NOMO-1 (cell line): ENCODE measurements around the gene HAUS8.
"Not testable (repeated sequence)": the region's sequence is repeated elsewhere in the genome, so short reads cannot be mapped to it uniquely, and the experiment has no call there.

Source experiments
- DNase-seq, 2 experiments: peaks; one replicate each; lab custom pipeline; 2025; ENCODE audit not compliant: unreplicated experiment in 2 of 2; lab: John Stamatoyannopoulos, UW

The HAUS8 gene

DNA sequence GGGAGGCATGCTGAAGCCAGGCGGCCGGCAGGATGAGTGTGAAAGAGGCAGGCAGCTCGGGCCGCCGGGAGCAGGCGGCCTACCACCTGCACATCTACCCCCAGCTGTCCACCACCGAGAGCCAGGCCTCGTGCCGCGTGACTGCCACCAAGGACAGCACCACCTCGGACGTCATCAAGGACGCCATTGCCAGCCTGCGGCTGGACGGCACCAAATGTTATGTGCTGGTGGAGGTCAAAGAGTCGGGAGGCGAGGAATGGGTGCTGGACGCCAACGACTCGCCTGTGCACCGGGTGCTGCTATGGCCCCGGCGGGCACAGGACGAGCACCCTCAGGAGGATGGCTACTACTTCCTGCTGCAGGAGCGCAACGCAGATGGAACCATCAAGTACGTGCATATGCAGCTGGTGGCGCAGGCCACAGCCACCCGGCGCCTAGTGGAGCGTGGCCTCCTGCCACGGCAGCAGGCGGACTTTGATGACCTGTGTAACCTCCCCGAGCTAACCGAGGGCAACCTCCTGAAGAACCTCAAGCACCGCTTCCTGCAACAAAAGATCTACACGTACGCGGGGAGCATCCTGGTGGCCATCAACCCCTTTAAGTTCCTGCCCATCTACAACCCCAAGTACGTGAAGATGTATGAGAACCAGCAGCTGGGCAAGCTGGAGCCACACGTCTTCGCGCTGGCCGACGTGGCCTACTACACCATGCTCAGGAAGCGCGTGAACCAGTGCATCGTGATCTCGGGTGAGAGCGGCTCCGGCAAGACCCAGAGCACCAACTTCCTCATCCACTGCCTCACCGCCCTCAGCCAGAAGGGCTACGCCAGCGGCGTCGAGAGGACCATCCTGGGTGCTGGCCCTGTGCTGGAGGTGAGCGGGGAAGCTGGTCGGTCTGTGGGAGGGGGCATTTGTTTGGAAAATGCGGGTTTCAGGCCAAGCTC lies 26.7 kb upstream of the HAUS8 start:
- no peak for DNase-seq

DNA sequence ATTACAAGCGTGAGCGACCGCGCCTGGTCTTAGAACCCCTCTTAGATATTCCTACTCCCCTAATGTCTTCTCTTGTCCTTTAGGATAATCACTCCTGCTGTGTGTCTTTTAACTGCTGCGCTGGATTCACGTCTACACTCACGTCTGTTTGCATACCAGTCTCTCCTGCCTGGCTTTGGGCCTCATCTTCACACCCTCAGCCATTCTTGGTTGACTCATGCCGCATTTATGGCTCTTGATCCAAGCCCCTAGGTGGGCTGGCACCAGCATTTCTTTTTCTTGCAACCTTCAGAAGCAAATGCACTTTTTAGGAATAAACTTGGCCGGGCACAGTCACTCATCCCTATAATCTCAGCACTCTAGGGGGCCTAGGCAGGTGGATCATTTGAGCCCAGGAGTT lies 23.1 kb upstream of the HAUS8 start:
- no peak for DNase-seq

DNA sequence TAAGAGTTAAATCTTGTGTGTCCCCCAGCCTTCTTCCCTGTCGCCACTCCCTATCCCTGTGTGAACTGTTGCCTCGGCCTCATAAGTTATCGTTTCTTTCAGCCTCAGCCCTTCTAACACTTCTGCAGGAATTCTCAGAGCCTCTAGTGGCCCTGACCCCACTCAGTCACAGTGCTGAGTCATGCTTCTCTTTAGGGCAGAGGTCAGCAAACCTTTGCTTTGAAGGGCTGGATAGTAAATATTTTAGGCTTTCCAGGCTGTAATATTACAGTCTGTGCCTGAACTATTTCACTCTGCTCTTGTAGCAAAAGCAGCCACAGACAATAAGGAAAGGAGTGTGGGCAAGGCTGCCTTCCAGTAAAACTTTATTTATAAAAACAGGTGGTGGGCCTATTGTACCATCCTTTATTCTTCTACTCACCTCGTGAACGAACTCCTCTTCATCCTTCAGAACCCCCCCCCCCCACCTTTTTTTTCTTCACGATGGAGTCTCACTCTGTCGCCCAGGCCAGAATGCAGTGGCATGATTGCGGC lies 22.4 kb upstream of the HAUS8 start:
- peak in 1 of 2 experiments; percentile 40 for DNase-seq

DNA sequence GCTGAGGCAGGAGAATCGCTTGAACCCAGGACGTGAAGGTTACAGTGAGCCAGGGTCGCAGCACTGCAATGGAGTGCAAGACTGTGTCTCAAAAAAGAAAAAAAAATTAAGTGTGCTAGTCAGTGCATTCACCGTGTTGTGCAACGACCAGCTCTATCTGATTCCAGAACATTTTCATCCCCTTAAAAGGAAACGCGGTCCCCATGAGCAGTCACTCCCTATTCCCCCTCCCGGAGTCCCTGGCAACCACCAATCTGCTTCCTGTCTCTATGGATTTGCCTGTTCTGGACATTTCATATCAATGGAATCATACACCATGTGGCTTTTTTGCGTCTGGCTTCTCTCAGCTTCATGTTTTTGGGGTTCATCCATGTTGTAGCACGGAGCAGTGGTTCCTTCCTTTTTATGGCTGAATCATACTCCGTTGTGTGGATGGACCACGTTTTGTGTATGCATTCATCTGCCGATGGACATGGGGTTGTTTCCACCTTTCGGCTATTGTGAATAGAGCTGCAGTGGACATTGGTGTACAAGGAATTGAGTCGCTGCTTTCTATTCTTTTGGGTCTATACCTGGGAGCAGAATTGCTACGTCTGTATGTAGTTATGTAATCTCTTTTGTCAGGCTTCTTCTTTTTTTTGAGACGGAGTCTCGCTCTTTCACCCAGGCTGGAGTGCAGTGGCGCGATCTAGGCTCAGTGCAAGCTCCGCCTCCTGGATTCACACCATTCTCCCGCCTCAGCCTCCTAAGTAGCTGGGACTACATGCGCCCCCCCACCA lies 20.1 kb upstream of the HAUS8 start:
- no peak for DNase-seq

DNA sequence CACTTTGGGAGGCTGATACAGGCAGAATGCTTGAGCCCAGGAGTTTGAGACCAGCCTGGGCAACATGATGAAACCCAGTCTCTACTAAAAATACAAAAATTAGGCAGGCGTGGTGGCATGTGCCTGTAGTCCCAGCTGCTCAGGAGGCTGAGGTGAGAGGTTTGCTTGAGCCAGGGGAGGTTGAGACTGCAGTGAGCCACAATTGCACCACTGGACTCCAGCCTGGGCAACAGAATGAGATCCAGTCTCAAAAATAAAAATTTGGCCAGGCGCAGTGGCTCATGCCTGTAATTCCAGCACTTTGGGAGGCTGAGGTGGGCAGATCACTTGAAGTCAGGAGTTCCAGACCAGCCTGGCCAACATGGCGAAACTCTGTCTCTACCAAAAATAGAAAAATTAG lies 19.4 kb upstream of the HAUS8 start:
- not testable (repeated sequence) for DNase-seq

DNA sequence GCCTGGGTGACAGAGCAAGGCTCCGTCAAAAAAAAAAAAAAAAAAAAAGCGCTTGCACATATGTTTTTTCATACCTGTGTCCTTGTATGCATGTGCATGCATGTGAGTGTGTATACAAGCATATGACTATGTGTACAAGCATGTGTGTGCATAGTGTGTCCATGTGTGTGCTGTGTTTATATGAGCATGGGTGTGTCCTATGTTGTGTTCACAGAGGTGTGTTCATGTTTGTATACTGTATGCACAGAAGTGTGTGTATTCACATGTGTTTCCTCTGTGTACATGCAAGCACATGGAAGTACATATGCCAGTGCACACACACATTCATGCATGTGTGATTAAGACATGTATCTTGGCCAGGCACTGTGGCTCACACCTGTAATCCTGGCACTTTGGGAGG lies 17.4 kb upstream of the HAUS8 start:
- no peak for DNase-seq

DNA sequence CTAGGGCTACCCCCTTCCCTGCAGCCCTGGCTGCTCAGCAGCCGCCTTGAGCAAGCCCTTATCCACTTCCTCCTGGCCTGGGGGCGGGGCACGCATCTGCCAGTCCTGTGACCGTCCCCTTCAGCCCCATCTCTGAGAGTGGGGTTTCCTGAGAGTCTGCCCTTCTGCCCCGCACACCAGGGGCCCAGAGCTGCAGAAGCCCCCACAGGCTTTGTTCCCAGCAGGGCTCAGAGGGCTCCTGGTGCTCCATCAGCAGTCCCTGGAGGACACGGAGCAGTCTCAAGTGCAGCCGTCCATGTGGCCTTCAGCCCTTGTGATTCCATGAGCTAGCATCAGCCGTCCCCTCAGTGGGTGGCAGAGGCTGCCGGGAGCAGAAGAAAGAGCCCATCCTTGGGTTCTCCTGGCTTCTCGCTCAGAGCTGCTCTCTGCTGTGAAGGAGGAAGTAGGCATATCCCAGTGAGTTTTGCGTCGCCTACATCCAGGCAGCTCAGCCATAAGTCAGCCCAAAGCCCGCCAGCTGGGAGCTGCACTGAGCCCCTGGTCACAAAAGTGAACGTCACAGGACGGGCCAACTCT lies 16.6 kb upstream of the HAUS8 start:
- peak; percentile 64 to 66 for DNase-seq

DNA sequence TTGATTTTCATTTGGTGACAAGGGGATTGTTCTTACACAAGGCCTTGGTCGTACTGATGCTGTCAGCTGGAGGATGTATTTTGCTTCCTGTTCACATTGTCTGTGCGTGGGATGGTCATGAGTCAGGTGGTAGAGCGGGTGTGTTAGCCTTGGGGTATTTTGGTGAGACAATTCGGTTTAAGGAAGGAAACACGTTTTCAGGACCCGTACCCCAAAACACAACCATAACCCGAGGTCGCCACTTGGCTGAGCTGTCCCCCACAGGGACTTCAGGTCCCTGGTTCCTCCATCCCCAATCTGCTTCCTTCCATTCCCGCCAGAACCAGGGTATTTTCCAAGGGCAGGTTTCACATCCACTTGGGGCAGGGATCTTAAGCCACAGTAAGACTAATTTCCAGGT lies 15.3 kb upstream of the HAUS8 start:
- no peak for DNase-seq

DNA sequence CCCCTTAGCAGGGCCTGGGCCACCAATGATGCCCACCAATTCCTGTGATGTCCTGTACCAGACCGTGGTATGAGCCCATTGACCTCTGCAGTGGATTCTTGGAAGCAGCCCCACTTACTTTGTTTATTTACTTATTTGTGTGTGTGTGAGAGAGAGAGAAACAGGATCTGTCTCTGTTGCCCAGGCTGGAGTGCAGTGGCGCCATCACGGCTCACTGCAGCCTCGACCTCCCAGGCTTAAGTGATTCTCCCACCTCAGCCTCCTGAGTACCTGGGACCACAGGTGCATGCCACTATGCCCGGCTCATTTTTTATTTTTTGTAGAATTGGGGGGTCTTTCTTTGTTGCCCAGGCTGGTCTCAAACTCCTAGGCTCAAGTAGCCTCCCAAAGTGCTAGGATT lies 13.3 kb upstream of the HAUS8 start:
- no peak for DNase-seq

DNA sequence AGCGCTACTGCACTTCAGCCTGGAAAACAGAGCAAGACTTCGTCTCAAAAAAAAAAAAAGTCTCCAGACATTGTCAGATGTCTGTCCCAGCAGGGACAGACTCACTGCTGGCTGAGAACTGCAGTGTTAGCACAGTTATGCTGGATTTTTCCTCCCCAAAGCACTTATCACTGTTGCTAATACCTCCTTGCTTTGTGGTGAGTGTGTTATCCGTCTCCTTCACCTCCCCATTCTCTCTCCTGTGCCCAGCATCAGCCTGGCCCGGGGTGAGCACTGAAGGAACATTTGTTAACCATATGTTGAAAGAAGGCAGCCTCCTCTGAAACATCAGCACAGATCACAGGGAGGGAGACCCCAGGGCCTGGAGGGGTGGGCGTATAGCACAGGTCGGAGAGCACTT lies 11.6 kb upstream of the HAUS8 start:
- no peak for DNase-seq

DNA sequence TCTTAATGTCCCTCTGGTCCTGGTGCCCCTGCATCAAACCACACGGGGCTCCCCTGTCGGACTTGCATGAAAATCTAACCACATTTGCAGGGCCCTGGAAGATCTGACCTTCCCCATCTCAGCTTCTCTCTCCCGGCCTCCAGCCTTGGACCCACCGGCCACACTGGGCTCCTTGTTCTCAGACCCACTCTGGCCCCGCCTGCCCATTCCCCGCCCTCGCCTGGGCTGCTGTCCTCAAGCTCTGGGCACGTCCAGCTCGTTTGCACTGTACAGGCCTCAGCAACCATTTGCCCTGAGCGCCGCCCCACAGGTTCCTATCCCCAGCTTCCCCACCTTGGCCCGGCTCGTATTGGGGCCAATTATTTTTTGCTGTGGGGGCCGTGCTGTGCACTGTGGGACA lies 10.9 kb upstream of the HAUS8 start:
- DNase-seq, result no peak

DNA sequence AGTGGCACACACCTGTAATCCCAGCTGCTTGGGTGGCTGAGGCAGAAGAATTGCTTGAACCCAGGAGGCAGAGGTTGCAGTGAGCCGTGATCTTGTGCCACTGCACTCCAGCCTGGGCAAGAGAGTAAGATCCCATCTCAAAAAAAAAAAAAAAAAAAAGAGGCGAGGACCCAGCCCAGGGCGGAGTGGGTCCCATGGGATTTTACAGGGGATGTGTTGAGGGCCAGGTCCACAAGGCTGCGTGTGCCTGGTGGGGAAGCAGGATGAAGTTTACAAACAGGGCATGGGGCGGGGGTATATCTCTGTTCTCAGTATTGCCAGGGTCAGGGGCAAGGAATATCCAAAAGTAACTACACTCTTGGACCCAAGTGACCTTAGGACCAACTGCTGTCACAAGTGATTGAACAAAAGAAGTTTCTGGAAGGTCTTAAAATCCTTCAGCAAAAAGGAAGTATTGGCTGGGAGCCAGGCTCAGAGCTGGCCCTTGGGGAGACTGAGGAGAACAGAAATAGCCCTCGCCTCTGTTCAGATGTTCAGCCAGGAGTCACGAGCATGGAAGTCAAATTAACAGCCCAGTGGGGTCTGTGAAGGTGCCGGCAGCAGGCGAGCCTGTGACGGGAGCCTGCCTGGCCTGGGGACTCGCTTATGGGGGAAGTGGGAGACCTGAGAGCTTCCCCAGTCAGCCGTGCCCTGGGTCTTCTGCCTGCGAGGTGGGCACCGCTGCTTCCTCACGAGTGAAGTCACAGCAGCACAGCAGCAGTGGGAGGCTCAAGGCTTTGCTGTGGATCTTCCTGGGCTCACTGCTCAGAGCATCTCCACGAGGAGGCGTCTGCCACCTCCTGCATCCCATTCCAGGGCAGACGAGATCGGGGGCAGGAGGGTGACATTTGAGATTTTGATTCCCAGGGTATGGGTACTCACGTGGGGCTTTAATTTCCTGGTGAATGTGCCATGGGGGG lies 6.7 kb upstream of the HAUS8 start:
- no peak for DNase-seq

DNA sequence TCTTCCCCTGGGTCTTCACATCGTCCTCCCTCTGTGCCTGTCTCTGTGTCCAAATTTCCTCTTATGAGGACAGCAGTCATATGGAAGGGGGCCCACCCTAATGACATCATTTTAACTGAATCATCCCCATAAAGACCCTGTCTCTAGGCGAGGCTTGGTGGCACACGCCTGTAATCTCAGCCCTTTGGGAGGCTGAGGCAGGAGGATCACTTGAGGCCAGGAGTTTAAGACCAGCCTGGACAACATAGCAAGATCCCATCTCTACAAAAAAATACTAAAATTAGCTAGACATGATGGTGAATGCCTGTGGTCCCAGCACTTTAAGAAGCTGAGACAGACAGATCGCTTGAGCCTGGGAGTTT lies 5.2 kb upstream of the HAUS8 start:
- DNase-seq, result no peak

DNA sequence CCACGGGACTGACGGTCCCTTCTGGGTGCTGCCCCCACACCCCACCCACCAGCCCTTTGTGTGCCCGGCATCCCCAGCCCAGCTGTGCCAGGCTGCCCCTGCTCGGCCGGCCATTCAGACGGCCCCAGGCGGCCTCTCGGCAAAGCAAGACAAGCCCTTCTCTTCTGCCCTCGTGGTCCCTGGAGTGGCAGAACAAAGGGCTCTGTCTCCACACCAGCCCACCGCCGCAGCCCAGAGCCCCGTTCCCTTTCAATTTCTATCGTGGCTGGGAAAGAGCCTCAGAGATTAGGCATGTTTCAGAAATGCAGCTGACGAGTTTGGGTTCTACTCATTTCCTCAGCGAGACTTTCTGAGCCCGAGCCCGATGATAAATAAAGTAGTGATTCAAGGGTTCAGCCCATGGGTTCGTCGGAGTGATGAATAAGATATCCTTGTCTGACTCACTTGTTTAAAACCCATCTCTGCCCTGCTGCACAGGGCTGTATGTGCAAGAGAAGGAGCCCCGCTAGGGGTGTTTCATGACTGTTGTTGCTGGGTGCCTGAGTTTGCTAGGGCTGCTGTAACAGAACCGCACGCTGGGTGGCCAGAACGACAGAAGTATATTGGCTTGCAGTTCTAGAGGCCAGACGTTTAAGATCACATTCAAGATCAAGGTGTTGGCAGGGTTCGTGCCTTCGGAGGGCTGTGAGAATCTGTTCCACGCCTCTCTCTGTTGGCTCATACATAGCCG lies 4.6 kb upstream of the HAUS8 start:
- no peak for DNase-seq

DNA sequence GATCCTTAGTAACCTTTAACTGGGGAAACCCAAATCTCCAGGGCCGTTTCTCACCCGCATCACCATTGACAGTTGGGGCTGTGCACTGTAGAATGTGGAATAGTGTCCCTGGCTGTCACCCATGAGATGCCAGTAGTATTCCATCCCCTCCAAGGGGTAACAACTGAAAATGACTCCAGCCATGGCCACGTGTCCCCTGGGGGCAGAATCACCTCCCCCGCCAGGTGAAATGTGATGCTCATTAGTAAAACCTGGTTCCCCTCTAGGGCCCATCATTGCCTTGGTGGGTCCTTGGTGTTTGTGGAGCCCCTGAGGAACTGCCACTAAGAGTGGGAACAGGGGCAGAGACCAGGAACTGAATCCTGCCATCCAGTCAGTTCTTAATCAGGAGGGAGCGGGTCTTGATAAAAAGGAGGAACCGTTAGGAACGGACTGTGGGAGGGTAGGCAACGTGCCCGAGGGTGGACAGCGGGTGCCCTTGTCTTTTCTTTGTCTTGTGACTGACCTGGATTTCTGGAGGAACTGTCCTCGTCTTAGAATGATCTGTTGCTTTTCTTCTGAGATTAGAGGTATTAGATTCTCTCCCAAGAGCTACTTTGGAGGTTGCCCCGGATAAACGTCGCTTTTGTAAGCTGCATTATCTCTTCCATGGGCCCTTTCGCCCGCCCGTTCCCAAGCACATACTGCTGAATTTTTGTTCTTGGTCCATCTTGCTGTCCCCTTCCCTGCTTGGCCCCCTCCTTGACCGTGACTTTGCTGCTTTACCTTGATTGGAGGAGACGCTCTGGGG lies 3.9 kb upstream of the HAUS8 start:
- no peak for DNase-seq

DNA sequence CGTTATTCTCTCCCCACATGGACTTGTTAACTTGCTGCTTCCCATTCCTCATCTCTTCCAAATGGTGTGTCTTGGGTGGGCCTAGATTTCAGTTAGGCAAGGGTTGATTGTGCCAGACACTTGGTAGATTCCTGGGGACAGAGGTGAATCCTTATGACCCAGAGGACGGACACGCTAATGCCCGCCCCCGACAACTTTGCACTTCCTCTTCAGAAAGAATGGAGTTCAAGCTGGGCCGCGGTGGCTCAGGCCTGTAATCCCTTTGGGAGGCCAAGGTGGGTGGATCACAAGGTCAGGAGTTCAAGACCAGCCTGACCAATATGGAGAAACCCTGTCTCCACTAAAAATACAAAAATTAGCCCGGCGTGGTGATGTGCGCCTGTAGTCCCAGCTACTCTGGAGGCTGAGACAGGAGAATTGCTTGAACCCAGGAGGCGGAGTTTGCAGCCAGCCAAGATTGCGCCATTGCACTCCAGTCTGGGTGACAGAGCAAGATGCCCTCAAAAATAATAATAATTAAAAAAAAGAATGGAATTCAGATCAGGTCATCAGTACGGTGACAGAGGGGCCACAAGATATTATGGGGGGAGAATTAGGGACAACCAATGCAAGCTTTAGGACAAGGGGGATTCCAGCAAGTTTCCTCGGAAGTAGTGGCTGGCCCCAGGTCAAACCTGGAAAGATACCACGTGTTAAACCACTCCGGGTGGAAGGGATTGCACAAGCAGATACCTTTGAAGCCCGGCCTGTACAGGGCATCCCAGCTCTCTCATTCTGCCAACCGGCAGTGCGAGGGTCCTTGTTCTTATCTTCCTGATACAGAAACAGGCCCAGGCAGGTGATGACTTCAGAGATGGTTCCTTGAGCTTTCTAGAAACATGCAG lies 3.0 kb upstream of the HAUS8 start:
- DNase-seq, result no peak

DNA sequence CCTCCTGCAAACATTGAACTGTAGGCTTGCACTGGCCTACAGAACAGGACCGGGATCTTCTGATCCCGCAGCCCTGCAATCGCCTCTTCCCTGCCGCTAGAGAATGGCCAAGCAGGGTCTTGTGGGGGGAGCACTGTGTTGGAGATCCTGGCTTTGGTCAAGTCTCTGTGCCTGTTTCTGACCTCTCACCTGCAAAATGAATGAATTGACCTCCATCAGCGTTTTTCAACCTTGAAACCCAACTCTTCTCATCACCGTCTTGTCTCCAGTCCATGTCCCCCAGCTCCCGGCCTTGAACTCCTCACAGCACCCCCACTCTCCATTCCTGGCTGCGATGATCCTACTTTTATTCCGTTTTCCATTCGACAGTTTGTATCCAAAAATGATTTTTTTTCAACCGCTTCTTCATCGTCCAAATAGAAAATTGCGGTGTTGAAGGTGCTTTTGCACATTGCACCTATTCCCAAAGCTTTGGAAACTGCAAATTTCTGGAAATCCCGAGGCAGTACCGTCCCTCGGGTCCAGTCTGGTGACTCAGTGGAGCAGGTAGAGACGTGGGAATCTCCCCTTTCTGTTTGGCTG lies 2.3 kb upstream of the HAUS8 start:
- DNase-seq, result no peak
